Upper lobe of left lung (tissue), 6 donors: ENCODE data around the gene COL18A1. TPM values are rescaled to one million over a fixed set of nuclear protein-coding genes. Genes with fewer than 3 reads are reported as not detected.

Experiments used
- ATAC-seq, 2 donors: fragments of 200-7000 bp; cut with Tn5 transposase; one replicate each; pipeline ENCODE4 v1.9.1; 2022; ENCODE audit warnings: mild to moderate bottlenecking in 2 of 2, moderate library complexity in 2 of 2; ENCODE audit not compliant: low FRiP score in 2 of 2
- DNase-seq, 2 donors: peaks; one replicate each; pipeline ENCODE4 v3.0.0-alpha.2; 2019 to 2020
- H3K27ac ChIP-seq, 4 donors: fragments of 200-600 bp; sonication (generic); one replicate each; pipeline ENCODE4 v1.5.1; 2016 to 2019
- H3K27me3 ChIP-seq, 4 donors: fragments of 200-600 bp; sonication (generic); one replicate each; pipeline ENCODE4 v1.5.1; 2017 to 2019
- H3K36me3 ChIP-seq, 4 donors: fragments of 200-600 bp; sonication (generic); one replicate each; pipeline ENCODE4 v1.5.1; 2016 to 2019
- H3K4me1 ChIP-seq, 4 donors: fragments of 200-600 bp; sonication (generic); one replicate each; pipeline ENCODE4 v1.5.1; 2018 to 2019
- H3K4me3 ChIP-seq, 4 donors: fragments of 200-600 bp; sonication (generic); one replicate each; pipeline ENCODE4 v1.5.1; 2017 to 2019; ENCODE audit warnings: mild to moderate bottlenecking in 2 of 4, moderate library complexity in 1 of 4
- H3K9me3 ChIP-seq, 4 donors: fragments of 200-600 bp; sonication (generic); one replicate each; pipeline ENCODE4 v1.5.1; 2018 to 2019
- EP300 ChIP-seq, 4 donors: sonication (generic); formaldehyde crosslinking; IDR thresholded peaks; one replicate each; pipeline ENCODE4 v1.5.1; 2017; ENCODE audit warnings: antibody characterized with exemption in 4 of 4, control low read depth in 2 of 4
- POLR2A ChIP-seq, 4 donors: fragments of 450-650 bp; IDR thresholded peaks; one replicate each; pipeline ENCODE4 v1.5.1; 2016 to 2017; ENCODE audit warnings: antibody characterized with exemption in 4 of 4, mild to moderate bottlenecking in 2 of 4
- POLR2AphosphoS5 ChIP-seq, 2 donors: sonication (generic); formaldehyde crosslinking; IDR thresholded peaks; one replicate each; pipeline ENCODE4 v1.5.1; 2017; ENCODE audit warnings: antibody characterized with exemption in 2 of 2
- WGBS, 2 donors: methylation state at CpG; one replicate each; pipeline ENCODE4 v1.1.5; 2017 to 2018; 5-methylcytosine and 5-hydroxymethylcytosine counted together
- total RNA-seq, 6 donors: library from RNA; depleted of rRNA in 4 of 6; stranded (reverse); fragments of >200 nt in 4 of 6; gene quantifications; one replicate each; pipeline versions ENCODE4 v1.1.0 to v1.2.1, GENCODE V29; 2016 to 2021
- TF ChIP-seq, protein P1 (sequence below), 6 experiments: fragments of 450-650 bp in 4 of 6; fragments of 200-600 bp in 2 of 6; sonication (generic) in 2 of 6; IDR thresholded peaks; one replicate each; pipeline ENCODE4 v1.5.1; 2016 to 2019; ENCODE audit warnings: antibody characterized with exemption in 6 of 6
- donor health status: DM: no; HTN: no; CAD: no; lungs with moderate emphysema.
- donor health status: DM: no; HTN: yes; CAD: no; lungs with severe emphysema.

Gene COL18A1
- total RNA-seq, 6 donors from 2014 or later: 34.5 to 138 (median 70.5) TPM

DNA sequence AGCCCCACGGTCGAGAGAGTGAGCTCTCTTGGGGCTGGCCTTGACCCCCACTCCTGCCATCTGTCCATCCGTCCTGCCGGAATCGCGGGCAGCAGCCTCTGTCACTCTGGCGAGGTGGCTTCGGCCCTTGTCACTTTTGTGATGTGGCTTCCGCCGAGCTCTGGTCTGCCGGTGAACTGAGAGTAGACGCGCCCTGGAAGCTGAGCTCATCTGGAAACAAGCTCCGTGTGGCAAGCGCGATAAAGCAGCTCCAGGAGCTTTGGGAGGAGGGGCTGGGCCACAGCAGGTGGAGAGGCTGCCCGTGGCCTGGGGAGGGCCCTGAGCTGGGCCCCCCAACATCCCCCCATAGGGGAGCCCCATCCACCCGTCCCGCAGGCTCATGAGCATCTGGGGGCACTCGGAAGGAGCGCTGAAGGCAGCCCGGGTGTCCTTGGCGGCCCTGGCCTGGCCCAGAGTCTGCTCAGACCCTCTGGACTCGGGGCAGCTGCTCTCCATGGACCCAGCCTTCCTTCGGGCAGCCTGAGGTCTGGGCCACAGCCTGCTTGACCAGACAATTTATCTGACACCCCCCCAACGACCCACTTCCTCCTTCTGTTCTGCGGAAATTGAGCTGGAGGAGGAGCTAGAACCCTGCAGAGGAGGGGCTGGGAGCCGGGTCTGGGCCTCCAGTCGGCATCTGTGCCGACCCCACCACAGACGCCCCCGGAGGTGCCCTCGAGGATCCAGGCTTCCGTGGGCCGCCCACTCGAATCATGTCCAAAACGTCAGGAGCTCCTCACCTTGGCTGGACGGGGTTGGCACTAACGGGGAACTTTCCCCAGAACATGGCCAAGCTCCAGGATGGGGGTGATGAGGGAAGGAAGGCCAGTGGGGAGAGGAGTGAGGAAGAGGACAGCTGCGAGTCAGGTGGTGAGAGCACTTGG, 78.2 kb downstream of the COL18A1 start:
- peaks cover 0 to 22% (median 8%) of the 10 kb centered on the region in 4 donors for H3K4me1 ChIP-seq
- peak overlapping the region; percentile 45 to 84 (median 68) for H3K27ac ChIP-seq

DNA sequence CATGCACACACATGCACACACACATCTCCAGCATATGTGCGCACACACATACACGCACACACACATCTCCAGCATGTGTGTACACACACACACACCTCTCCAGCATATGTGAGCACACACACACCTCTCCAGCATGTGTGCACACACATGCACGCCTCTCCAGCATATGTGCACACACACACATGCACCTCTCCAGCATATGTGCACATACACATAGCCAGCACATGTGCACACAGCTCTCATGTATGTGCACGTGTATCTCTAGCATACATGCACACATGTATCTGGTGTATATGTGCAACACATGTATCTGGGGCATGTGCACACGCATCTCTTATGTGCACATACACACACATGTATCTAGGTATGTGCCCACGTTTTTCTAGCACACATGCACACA, 79.4 kb downstream of the COL18A1 start:
- H3K9me3 ChIP-seq: no peaks in the 10 kb centered on the region

More for the DNA sequence above, 78.2 kb downstream of the COL18A1 start:
- DNase-seq (peak; percentile 46 to 73), ATAC-seq (peak in 1 of 2 donors; percentile 44)
- H3K36me3 ChIP-seq: peaks cover 0 to 19% (median 8%) of the 10 kb centered on the region in 4 donors
- no peaks in the 10 kb centered on the region for H3K9me3 ChIP-seq
- 65 to 75% methylated on average over 8 to 31 of the region's 40 CpGs for WGBS, 2 donors
- H3K27me3 ChIP-seq: no peaks in the 10 kb centered on the region
- H3K4me3 ChIP-seq: peak overlapping the region in 3 of 4 donors; percentile 1 to 23 (median 2)
- TF ChIP-seq POLR2AphosphoS5 (IDR thresholded peaks at IDR 0.05) (no peak), EP300 (IDR thresholded peaks at IDR 0.05) (no peak), POLR2A (IDR thresholded peaks at IDR 0.05) (peak in 1 of 4 donors; percentile 10)
- TF ChIP-seq, protein P1, sequence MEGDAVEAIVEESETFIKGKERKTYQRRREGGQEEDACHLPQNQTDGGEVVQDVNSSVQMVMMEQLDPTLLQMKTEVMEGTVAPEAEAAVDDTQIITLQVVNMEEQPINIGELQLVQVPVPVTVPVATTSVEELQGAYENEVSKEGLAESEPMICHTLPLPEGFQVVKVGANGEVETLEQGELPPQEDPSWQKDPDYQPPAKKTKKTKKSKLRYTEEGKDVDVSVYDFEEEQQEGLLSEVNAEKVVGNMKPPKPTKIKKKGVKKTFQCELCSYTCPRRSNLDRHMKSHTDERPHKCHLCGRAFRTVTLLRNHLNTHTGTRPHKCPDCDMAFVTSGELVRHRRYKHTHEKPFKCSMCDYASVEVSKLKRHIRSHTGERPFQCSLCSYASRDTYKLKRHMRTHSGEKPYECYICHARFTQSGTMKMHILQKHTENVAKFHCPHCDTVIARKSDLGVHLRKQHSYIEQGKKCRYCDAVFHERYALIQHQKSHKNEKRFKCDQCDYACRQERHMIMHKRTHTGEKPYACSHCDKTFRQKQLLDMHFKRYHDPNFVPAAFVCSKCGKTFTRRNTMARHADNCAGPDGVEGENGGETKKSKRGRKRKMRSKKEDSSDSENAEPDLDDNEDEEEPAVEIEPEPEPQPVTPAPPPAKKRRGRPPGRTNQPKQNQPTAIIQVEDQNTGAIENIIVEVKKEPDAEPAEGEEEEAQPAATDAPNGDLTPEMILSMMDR (IDR thresholded peaks at IDR 0.05): no peak

DNA sequence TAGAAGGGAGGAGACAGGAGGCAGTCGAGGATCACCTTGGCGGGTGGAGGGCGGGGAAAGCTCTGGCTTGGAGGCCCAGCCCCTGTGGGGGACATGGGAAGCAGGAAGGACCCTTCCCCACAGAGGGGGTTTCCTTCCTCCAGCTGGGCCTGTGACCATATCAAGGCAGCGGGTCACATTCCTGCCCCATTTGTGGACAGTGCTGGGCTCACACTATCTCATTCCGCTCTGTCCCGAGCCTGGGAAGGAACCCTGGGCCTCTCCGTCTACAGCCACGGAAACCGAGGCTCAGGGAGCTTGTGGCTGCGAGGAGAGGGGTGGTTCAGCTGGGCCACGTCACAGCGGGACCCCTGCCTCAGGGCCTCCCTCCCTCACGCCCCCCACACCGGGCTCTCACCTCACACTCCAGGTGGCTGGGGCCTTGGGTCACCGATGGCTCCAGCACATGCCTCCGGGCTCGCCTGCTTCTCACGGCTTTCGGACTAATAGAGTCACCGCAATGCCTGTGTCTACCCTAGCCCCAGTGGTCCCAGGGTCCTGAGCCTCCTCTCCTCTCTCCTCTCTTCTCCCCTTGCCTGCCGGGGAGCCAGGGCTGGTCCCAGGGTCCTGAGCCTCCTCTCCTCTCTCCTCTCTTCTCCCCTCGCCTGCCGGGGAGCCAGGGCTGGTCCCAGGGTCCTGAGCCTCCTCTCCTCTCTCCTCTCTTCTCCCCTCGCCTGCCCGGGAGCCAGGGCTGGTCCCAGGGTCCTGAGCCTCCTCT, 80.9 kb downstream of the COL18A1 start:
- Histone ChIP-seq H3K27ac (no peak overlapping the region), H3K36me3 (peaks cover 0 to 16% (median 6%) of the 10 kb centered on the region in 4 donors), H3K9me3 (no peaks in the 10 kb centered on the region), H3K4me1 (peaks cover 0 to 12% (median 0%) of the 10 kb centered on the region in 4 donors), H3K4me3 (no peak overlapping the region), H3K27me3 (no peaks in the 10 kb centered on the region)
- 91% methylated on average over 22 to 24 of the region's 25 CpGs for WGBS, 2 donors
- ATAC-seq (no peak), DNase-seq (peak in 1 of 2 donors; percentile 62)
- no peak for TF ChIP-seq POLR2AphosphoS5 (IDR thresholded peaks at IDR 0.05)
- TF ChIP-seq POLR2A (IDR thresholded peaks at IDR 0.05): no peak
- TF ChIP-seq EP300 (IDR thresholded peaks at IDR 0.05): no peak
- TF ChIP-seq, protein P1 (IDR thresholded peaks at IDR 0.05): no peak

More for the DNA sequence above, 79.4 kb downstream of the COL18A1 start:
- Histone ChIP-seq H3K27ac (no peak overlapping the region), H3K4me3 (no peak overlapping the region), H3K36me3 (peaks cover 0 to 18% (median 8%) of the 10 kb centered on the region in 4 donors), H3K27me3 (no peaks in the 10 kb centered on the region), H3K4me1 (peaks cover 0 to 12% (median 0%) of the 10 kb centered on the region in 4 donors)
- 93 to 95% methylated on average over 6 of the region's 6 CpGs for WGBS, 2 donors
- TF ChIP-seq, protein P1 (IDR thresholded peaks at IDR 0.05): no peak
- TF ChIP-seq EP300 (IDR thresholded peaks at IDR 0.05) (no peak), POLR2AphosphoS5 (IDR thresholded peaks at IDR 0.05) (no peak), POLR2A (IDR thresholded peaks at IDR 0.05) (no peak)
- no peak for ATAC-seq
- DNase-seq: no peak

DNA sequence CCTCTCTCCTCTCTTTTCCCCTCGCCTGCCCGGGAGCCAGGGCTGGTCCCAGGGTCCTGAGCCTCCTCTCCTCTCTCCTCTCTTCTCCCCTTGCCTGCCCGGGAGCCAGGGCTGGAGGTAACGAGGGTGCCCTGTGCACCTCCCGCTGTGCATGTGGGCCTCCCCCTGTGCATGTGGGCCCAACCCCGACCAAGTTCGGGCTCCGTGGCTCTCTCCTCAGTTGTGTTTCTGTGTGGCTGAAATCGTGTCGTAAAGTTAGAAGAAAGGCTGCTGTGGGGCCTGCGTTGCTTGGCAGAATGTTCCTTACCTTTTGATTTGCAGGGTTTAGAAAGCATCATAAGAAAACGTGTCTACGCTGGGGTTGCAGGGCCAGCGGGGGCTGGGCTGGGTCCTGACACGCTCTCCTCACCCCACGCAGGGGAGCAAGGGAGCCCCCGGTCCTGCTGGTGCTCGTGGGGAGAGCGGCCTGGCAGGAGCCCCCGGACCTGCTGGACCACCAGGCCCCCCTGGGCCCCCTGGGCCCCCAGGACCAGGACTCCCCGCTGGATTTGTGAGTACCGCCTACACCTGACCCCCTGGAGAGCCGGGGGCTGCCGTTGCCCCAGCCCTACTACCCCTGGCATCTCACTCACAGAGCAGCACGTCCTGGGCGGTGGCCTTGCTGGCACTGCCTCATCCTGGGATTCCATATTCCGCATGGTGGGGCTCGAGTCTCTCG, 81.6 kb downstream of the COL18A1 start:
- Histone ChIP-seq H3K4me1 (peaks cover 0 to 12% (median 0%) of the 10 kb centered on the region in 4 donors), H3K27me3 (no peaks in the 10 kb centered on the region), H3K9me3 (no peaks in the 10 kb centered on the region), H3K27ac (no peak overlapping the region), H3K4me3 (no peak overlapping the region), H3K36me3 (peaks cover 0 to 18% (median 6%) of the 10 kb centered on the region in 4 donors)
- peak in 1 of 2 donors; percentile 76 for DNase-seq
- TF ChIP-seq, protein P1 (IDR thresholded peaks at IDR 0.05): no peak
- TF ChIP-seq POLR2A (IDR thresholded peaks at IDR 0.05) (no peak), POLR2AphosphoS5 (IDR thresholded peaks at IDR 0.05) (no peak), EP300 (IDR thresholded peaks at IDR 0.05) (no peak)
- ATAC-seq: no peak
- 87 to 94% methylated on average over 26 to 28 of the region's 29 CpGs for WGBS, 2 donors
